GF-D8 (cell line): ENCODE results near the gene PMVK.

Experiments used
- DNase-seq: peaks from one replicate; lab custom pipeline; 2025; lab: John Stamatoyannopoulos, UW

Gene PMVK

DNA sequence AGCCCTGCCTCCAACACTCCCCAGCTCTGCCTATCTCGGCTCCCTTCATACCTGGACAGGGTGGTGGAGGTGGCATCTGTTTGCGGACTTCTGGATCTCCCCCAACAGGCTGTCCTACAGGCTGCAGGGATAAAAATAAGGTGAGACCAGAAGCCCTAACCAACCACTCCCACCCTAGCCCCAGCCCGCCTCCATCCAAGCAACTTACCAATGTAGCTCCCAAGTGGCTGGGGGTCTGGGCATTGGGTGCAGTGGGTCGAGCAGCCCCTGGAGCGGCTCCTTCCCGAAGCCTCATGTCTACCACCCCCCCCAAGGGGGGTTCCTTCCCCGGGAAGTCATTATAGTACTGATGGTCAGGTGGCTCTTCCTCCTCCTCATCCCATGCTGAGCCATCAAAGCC is 29.6 kb upstream of the PMVK start:
- no peak for DNase-seq

DNA sequence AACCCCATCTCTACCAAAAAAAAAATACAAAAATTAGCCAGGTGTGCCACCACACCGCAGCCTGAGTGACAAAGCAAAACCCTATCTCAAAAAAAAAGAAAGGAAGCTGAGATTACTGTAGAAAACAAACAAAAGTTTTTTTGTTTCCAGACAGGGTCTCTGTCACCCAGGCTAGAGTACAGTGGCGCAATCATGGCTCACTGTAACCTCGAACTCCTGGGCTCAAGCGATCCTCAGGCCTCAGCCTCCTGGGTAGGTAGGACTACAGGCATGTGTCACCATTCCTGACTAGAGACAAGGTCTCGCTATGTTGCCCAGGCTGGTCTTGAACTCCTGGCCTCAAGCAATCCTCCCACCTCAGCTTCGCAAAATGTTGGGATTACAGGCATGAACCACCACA is 27.8 kb upstream of the PMVK start:
- DNase-seq: no peak

DNA sequence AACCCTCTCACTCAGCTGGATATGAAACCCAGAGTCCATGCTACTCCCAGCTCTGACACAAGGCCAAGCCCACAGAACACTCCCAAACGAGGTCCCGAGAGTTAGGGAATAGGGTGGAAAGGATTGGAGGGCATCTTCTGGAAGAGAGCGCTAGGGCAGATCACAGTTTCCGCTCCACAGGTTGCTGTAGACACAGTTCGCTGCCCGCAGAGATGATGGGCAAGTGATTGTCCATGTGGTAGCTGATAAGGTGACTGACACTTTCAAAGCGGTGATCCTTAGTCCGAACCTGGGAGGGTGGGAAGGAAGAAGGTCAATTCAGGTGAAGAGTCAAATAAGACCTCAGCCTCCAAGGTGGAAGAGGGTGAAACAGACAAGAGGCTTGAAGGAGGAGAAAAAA is 27.1 kb upstream of the PMVK start:
- no peak for DNase-seq

DNA sequence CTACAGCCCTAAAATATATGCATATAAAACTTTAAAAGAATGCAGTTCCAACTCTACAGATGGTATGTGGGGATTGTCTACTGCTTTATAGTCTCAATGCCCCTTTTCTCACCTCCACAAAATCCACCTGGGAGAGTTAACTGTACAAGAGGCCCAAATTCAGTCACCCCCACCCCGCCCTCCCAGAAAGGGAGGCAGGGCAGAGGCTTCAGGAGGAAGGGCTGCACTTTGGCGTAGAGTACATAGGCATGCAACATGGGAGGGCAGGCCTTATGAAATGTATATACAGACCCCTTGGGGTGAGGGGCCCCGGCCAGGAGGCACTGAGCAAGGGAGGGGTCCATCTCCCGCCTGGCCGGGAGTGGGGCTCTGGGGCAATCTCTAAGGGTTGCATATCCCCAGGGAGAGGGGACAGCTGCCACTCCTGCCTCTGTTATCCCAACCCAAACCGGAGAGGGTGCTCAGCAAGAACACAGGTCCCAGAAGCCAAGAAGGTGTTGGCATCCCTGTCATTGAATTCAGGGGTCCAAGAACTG is 26.3 kb upstream of the PMVK start:
- DNase-seq: no peak

DNA sequence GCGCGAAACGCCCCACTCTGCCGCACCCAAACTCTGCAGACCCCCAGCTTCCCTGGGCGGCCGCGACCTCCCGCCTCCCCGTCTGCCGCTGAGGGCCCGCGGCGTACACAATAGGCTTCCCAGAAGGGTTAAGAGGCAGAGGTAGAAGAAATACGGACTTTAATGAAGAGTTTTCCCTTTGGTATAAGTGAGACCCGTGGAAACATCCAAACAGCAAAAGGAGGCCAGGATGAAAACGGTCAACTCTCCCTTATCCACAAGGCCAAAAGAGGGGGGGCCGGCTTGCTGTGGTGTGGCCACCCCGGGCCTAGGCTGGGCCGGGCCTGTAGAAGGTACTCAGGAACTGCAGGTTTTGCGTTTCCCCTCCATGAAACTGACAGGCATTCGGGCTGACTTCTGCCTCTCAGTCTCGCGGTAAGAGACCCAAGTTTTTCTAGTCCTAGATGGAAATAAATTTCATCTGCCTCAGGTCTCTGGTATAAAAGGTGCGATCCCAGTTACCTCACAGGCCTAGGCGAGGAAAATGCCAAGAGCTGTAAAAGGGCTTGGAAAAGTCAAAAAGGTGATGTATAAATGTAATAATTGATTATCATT is 25.7 kb upstream of the PMVK start:
- DNase-seq: peak; percentile 8

DNA sequence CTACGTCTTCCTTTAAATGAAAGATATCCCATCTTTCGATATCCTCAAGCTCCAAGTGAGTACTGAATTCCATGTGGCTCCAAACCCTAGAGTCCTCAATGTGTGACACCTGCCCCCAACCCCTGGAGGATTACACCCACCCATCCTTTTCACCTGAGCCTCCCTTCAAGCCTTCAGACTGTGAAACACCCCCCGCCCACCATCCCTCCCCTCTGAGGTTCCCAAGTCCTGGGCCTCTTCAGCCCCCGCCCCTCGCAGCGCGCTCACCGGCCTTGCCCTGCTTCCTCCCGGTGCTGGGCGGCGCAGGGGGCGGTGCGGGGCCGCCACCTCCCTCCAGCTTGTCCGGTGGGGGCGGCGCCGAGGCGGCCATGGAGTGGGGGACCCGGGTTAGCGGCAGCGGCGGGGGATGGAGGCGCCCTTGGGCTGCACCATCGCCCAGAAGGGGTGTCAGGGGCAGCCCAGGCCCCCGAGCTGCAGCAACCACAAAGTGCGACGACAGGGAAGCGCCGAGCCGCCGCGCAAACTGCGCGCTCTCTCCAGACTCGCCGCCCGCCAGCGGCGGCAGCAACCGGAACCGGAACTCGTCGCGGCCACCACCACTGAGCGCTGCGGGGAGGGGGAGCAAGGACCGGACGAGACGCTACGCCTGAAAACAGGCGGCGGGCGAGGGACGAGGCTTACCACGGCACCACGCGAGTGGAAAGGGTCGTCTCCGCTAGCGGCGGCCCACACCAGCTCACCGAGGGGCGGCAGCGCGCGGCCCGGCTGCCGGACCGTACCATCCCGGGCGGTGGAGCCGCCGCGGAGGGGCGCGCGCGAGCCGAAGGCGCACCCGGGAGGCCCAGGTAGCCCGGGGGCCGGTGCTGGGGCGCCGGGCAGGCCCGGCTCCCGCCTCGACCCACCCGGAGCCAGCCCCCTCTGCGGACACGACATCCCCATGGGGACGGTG is 25.0 kb upstream of the PMVK start, which contains the start of gene PYGO2:
PYGO2 (minus strand) TSS at position 576 of the 949 bp plus-strand sequence; CDS start at position 370, 206 bp downstream.
- DNase-seq: peak; percentile 56

DNA sequence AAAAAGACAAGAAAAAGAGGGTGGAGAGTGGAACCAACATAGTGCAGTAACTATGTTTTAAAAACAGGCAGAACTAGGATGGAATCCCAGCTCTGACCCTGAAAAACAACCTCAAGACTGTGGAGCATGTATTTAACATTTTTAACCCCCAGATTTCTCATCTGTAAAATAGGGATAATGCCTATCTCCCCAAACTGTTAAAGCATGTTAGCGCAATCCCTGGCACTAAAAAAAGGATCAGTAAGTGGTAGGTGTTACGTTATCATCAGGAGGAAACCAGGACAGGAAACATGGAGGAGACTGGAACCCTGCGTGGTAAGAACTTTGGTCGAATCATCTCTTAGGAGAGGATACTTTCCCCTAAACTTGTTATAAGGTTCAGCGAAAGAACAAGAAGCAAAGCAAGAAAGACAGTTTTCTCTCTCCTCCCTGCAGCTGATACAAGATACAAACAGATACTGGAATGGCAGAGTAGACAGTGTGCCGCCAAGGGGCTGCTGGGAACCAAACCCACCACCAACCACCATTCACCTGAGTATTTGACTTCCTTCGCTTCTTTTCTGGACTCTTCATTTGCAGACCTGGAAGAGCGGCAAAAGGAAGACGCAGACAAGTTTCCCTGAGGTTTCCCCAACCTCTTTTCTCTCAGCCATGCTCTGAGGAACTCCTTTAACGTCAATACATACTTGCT is 24.1 kb upstream of the PMVK start:
- DNase-seq: peak; percentile 3

DNA sequence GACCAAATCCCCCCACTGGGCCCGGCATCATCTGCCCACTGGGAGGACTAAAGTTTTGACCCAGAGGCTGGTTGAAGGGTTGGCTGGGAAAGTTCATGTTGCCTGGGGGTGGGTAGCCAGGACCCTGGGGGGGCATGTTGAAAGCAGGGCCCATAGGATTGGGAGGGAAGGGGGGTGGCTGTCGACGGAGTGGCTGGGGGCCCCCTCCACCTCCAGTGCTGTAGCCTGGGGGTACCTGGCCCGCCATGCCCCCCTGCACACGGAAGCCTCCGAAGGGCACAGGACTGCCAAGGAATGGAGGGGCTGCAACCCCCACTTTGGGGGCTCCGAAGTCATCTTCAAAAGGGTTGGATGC is 22.9 kb upstream of the PMVK start:
- DNase-seq: no peak

DNA sequence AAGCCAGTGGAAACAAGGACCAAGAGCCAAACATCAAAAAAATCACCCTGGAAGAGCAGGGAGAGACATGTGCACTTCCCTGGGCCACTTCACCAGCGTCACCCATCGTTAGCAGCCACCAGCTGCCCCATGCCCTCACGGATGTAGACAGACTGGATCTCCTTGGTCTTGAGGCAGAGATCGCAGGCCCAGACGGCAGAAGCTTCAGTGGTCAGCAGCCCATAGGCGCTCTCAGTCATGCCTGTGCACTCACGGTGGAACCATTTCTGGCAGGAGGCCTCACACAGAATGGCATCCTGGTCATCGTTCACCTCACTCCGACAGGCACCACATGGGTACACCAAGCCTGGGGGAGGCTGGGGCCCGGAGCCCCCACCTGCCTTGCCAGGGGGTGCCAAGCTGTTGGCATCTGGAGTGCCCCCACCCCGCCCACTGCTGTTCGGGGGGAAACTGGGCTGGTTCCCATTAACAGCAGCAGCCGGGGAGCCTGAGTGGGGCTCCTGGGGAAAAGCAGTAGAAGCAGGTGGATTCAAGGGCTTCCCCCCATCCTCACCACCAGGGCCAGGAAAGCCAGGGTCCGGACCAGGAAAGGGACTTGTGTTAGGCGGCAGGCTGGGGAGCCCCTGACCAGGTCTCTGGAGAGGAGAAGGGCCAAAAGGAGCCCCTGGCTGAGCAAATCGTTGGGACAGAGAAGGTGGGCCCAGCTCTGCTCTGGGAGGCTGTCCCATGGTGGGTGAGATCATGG is 22.3 kb upstream of the PMVK start:
- DNase-seq: no peak

DNA sequence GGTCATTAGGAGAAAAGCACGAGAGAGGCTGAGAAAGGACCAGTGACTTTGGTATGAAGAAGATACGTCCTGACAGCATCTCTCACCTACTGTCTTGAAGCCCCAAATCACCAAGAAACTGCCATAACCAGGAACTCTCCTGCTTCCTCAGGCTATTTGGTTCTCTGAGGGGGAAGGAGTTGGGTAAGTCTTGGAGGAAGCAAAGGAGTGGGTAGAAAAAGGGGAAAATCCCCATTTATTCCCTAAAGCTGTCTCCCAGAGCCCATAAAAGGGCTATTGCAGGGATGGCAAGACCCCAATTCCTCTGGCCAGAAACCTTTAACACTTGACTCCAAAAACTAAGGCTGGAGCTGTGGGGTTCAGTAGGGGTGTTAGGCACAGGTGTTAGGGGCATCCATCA is 21.5 kb upstream of the PMVK start:
- DNase-seq: no peak

DNA sequence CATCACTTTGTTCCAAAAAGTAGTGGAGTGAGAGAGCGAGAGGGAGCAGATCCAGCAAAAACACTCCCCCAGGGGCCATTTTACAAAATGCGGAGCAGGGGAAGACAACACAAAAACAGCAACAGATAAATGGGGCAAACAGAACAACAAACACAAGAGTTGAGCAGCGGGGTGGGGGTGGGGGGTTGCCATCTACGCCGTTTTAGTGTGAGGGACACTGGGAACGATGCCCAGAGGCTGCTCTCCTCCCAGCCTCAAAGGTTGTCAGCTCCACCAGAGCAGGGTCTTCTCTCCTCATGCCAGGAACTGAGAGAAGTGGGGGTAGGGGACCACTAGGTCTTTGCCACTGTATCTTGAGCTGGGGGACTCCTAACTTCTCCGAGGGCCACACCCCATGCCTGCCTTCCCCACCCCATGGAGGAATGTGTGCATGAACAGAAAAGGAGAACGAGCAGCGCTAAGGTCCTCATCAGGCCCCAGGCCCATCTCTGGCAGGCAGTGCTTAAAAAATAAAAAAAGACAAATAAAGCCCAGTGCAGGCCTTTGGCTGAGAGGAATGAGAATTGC is 20.7 kb upstream of the PMVK start:
- DNase-seq: no peak

DNA sequence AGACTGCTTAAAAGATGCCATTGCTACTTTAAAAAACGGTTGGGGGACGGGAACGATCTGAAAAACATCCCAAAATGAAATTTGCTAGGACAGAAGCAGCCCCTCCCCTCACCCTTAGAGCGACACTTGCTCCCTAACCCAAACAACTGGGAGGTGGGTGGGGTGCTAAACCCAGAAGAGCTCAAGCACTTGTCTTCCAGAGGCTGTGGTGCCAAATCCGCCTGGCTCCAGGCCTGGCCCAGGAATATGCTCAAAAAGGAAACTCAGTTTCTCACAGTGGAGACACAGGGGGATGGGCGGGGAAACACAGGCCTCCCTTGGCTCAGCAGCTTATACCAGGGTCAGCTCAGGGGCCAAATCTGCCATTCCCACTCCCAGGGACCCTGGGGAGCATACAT is 20.0 kb upstream of the PMVK start:
- no peak for DNase-seq

DNA sequence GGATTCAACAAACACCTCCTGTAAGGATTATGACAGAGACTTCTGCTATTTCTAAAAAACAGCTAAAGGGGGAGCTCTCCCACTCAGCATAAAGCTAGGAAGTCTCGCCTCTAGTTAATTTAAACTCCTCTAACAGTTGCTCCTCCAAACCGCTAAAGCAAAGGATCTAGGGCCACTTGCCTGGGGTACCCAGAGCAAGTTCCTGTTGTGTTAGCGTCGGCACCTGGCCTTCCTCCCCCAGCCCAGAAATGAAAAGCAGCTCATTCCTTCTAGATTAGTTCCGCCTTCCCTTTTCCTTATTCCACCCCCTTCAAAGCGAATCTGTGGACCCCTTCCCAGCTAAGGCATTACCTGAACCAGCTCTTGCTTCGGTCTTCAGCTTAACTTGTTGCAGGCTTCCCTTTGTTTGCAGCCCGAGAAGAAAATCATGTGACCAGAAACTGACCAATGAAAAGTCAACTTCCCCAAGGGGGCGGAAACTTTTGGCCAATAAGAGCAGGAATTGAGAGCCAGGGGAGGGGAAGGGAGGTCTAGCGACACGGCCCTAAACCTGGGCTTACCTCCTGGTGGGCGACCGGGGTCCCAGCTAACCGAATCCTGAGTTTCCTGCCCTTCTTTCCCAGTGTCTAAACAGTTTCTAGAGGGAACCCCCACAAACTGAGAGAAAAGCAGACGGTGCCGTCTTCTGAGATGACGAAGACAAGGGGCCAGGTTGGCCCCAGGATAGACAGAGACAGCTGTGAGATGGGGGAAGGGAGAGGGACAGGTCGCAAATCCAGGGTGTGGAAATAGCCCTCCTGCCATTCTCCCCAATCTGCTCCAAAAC is 19.4 kb upstream of the PMVK start, which contains the start of gene PBXIP1:
PBXIP1 (minus strand) TSS at position 382 of the 826 bp plus-strand sequence. CDS start 2,378 bp downstream, outside the sequence.
- DNase-seq: peak; percentile 77

DNA sequence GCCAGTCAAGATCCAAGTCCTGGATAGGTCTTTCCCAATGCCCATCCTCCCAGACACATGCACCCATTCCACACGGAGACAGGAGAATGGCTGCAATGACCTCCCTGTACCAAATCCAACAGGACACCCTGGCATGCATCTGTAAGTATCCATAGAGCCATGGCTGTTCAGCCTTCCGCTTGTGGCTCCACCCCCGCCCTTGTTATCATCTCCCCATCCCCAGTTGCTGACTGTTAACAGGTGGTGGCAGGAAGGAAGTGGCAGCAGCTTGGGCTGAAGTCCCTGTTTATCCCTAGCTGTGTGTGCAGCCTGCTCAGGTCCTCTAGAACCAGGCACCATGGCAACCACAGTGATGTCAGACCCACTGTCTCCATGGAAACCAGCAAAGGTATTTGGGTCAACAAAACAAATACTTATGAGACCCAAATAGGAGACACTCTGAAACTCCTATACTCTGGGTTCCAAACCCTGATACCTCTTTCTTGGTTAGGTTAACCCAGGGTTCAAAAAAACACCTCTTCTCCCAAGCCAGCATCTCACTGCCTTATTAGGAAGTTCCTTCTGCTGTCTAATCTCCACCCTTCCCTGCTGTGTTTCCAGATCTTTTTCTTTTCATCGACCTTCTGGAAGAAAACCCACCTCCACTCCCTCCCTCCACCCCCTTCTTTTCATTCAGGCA is 18.7 kb upstream of the PMVK start:
- DNase-seq: peak; percentile 39

DNA sequence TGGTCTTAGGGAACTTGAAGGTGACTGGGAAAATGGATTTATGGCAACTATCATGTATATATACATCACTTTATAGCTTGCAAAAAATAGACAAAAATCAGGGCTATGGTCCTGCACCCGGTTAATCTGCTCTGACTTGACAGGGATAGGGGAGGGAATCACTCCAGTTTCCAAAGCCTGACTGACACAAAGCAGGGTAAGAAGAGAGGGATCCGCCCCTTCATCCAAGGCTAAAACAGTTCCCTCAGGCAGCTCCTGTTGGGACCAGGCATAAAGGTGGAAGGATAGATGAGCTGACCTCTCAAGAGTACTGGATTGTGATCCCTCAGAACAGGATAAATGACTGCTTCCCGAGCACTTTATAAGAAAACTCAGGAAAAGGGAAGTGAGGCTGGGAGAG is 18.0 kb upstream of the PMVK start:
- no peak for DNase-seq

DNA sequence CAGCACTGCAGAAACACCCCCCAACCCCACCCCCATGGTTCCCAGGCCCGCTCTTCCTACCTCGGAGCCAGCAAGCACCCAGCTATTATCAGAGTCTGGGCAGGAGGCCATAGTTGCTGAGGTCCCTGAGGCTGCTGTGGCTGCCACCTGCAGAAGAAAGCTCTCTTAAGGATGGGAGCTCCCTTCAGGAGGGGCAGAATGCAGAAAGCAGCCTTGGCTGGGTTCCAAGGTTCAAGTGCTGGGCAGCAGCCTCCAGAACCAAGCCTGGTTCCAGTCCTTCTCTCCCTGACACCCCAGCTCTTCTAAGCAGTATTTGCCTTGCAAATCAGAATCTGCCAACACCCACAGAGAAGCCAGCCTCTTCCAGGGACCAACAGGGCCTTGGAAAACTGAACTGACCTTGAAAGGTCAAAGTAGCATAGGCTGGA is 17.1 kb upstream of the PMVK start:
- no peak for DNase-seq

DNA sequence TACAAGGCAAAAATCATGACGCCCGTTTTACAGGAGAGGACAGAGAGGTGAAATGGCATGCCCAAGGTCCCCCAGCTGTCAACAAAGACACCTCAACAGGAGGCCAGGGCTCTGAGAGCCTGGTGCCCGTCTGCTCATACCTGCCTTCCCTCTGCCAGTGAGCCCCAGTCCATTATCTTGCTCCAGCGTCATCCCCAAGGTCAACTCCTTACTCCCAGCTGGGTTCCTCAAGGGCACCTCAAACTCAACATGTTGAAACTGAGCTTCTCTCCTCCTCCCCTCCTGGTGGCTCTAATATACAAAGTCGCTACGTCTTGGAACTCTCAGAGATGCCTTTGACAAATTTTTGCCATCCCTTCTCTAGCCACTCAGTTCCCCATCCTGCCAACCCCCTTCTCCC is 16.1 kb upstream of the PMVK start:
- DNase-seq: no peak

DNA sequence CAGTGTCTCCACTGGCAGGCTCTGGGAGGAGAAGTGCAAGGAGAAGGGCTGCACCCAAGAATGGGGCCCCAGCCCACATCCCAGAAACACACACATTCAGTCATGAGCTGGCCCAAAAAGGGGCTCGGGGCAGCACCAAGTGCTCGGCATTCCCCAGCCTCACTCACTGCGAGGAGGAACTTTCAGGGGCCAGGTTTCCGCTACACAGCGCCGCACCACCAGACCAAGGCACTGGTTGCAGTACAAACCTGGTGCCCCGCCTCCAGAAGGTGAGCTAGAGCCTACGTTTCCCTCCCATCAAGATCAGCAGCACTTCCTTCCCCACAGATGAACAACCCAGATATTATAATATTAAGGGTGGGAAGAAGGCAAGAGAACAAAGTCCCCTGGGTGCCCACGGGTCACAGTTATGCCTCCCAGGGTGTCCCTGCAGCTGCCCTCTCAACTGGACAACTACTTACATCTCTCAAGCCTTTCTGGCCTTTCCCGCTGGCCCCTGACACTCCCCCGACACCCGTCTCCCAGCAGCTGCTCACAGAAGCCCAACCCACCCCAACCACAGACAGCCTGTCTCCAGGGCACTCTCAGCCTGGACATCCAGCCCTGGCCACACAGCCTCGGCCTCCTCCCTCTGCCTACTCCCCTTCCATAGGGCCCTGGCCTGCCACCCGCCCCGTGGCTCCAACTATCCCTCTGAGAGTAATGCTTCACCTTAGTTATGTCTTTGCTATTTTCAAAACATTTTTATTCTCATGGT is 15.6 kb upstream of the PMVK start:
- no peak for DNase-seq

DNA sequence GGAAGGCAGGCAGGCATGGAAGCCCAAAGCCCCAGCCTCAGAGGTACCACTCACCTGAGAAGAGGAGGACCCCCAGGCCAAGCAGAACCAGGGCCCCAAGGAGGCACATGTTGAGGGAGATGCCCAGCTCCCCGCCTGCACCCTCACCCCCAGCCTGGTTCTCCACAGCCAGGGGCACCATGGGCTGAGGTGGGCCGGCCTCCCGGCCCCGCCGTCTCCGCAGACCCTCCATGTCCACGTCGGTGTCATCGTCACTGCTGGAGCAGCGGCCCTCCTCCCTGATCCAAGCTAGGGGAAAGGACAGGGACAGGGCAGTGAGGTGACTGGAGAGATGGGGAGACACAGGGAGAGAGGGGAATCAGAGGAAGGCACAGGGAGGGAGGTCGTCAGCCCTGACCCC is 11.6 kb upstream of the PMVK start:
- DNase-seq: no peak
